ENCODE data around the gene PKD1L1.

Gene PKD1L1

DNA sequence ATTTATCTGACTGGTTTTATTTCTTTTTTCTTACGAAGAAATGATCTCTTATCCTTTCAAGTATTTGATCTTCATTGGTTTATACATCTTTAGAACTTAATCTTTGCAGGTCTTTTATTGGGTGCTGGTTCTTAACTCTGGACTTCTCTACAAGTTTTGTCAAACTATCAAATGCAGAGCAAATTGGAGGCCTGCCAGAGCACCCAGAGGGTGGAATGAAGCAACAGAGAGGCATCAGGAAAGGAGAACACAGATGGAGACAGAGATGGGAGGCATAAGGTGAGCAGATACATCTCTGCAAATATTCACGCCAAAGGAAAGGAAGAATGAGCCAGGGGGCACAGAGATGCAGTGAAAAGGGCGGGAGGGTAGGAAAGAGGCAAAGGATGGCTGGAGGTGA, 130.3 kb downstream of the PKD1L1 start:
- Mint-ChIP-seq H3K36me3 (no peaks in the 10 kb centered on the region), H3K4me3 (no peak overlapping the region), H3K9me3 (ENCODE audit: low read depth) (no peaks in the 10 kb centered on the region), H3K4me1 (ENCODE audit: low read depth) (no peaks in the 10 kb centered on the region), H3K27ac (no peak overlapping the region), H3K27me3 (no peaks in the 10 kb centered on the region)

- Mint-ChIP-seq H3K36me3 (no peaks in the 10 kb centered on the region), H3K27me3 (no peaks in the 10 kb centered on the region), H3K4me1 (ENCODE audit: low read depth) (no peaks in the 10 kb centered on the region), H3K27ac (no peak overlapping the region), H3K4me3 (no peak overlapping the region), H3K9me3 (ENCODE audit: low read depth) (no peaks in the 10 kb centered on the region)
These were observed 131.6 kb downstream of the PKD1L1 start for GRCh38 chr7:47816647-47817046.

- H3K27me3 Mint-ChIP-seq: no peaks in the 10 kb centered on the region
- H3K4me1 Mint-ChIP-seq (ENCODE audit: low read depth): no peaks in the 10 kb centered on the region
- H3K9me3 Mint-ChIP-seq (ENCODE audit: low read depth): no peaks in the 10 kb centered on the region
- H3K27ac Mint-ChIP-seq: no peak overlapping the region
- H3K36me3 Mint-ChIP-seq: no peaks in the 10 kb centered on the region
- H3K4me3 Mint-ChIP-seq: no peak overlapping the region
These were observed 132.4 kb downstream of the PKD1L1 start for GRCh38 chr7:47815867-47816266.

DNA sequence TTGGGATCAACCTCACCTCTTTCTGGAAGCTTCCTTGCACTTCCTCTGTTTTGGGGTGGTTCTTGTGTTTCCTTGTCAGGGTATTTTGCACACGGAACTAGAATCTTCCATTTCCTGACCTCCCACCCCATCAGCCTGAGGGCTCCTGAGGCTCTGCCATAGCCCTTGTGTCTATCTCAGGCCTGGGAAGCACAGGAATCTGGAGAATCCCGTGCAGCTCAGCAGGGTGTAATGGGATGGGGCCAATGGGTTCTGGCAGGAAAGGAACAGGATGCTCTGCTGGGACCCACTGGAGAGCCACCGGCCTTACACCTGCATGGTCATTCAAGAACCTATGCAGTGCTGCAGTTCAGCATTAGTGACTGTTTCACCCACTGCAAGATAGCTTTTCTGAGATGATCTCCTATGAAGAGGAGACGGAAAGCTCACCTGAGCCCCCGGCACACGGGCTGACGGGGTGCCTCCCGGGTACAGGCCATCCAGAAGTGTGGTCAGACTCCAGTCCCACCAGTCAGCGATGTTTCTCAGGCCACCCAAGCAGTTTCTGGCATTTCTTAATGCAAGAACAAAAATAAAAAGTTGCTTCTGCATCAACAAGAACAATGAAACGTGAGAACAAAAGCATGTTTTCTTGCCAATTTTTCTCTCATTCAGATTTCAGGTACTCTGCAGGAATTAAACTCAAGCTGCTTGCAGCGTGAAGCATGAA, 133.2 kb downstream of the PKD1L1 start:
- Mint-ChIP-seq H3K36me3 (no peaks in the 10 kb centered on the region), H3K9me3 (ENCODE audit: low read depth) (no peaks in the 10 kb centered on the region), H3K4me1 (ENCODE audit: low read depth) (no peaks in the 10 kb centered on the region), H3K27ac (no peak overlapping the region), H3K4me3 (no peak overlapping the region), H3K27me3 (no peaks in the 10 kb centered on the region)

- Mint-ChIP-seq H3K9me3 (ENCODE audit: low read depth) (no peaks in the 10 kb centered on the region), H3K4me1 (ENCODE audit: low read depth) (no peaks in the 10 kb centered on the region), H3K36me3 (no peaks in the 10 kb centered on the region), H3K27ac (no peak overlapping the region), H3K4me3 (no peak overlapping the region), H3K27me3 (no peaks in the 10 kb centered on the region)
These were observed 134.5 kb downstream of the PKD1L1 start for GRCh38 chr7:47813620-47814260.

DNA sequence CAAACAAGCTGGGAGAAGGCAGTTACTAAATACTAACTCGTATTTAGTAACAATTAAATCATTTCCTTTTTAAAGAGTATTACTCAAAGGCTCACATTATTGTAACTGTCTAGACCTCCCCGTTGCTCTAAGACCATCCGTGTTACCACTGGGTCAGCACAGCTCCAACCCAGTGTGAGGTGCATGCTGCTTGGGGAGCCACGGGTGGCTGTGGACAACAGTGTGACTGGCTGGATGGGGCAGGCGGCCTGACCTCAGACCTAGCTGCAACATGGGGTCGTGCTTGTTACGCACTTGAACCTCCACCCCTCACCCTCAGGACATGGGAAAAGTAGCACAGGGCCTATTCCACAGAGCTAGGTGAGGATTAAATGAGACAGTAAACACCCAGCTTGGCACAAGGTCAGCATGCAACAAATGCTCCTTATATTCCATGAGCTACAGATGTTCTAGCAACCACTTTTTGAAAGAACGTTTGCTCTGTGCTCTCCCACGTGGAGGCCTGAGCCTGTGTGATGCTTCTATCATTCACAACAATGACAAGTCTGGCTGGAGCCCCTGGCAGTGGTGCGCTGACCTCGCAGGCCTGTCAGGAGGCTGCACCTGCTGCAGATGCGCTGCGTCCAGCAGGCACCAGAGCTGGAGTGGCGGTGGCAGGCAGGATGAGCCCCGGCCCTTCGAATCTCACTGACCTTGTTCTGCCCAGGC, 135.7 kb downstream of the PKD1L1 start:
- Mint-ChIP-seq H3K9me3 (ENCODE audit: low read depth) (no peaks in the 10 kb centered on the region), H3K27ac (no peak overlapping the region), H3K4me1 (ENCODE audit: low read depth) (no peaks in the 10 kb centered on the region), H3K4me3 (no peak overlapping the region), H3K27me3 (no peaks in the 10 kb centered on the region), H3K36me3 (no peaks in the 10 kb centered on the region)

- no peaks in the 10 kb centered on the region for H3K36me3 Mint-ChIP-seq
- H3K9me3 Mint-ChIP-seq (ENCODE audit: low read depth): no peaks in the 10 kb centered on the region
- no peak overlapping the region for H3K27ac Mint-ChIP-seq
- no peaks in the 10 kb centered on the region for H3K4me1 Mint-ChIP-seq (ENCODE audit: low read depth)
- no peaks in the 10 kb centered on the region for H3K27me3 Mint-ChIP-seq
- no peak overlapping the region for H3K4me3 Mint-ChIP-seq
These were observed 136.5 kb downstream of the PKD1L1 start for GRCh38 chr7:47811632-47812380.

- no peak overlapping the region for H3K27ac Mint-ChIP-seq
- H3K9me3 Mint-ChIP-seq (ENCODE audit: low read depth): no peaks in the 10 kb centered on the region
- no peaks in the 10 kb centered on the region for H3K4me1 Mint-ChIP-seq (ENCODE audit: low read depth)
- H3K36me3 Mint-ChIP-seq: no peaks in the 10 kb centered on the region
- H3K4me3 Mint-ChIP-seq: no peak overlapping the region
- no peaks in the 10 kb centered on the region for H3K27me3 Mint-ChIP-seq
These were observed 138.9 kb downstream of the PKD1L1 start for GRCh38 chr7:47809387-47809786.

DNA sequence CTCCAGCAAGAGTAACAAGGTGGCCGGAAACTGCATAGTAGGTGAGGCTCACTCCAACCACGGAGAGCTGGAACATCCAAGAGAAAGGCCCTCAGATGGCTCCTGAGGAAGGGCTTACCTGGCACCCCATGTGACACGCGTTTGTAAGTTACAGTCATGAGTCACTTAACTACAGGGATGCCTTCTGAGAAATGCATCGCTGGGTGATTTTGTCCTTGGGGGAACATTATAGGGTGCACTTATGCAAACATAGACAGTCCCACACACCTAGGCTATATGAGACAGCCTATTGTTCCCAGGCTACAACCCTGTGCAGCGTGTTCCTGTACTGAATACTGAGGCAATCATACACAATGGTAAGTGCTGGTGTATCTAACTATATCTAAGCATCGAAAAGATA, 139.9 kb downstream of the PKD1L1 start:
- Mint-ChIP-seq H3K4me1 (ENCODE audit: low read depth) (no peaks in the 10 kb centered on the region), H3K36me3 (no peaks in the 10 kb centered on the region), H3K9me3 (ENCODE audit: low read depth) (no peaks in the 10 kb centered on the region), H3K27me3 (no peaks in the 10 kb centered on the region), H3K27ac (no peak overlapping the region), H3K4me3 (no peak overlapping the region)

DNA sequence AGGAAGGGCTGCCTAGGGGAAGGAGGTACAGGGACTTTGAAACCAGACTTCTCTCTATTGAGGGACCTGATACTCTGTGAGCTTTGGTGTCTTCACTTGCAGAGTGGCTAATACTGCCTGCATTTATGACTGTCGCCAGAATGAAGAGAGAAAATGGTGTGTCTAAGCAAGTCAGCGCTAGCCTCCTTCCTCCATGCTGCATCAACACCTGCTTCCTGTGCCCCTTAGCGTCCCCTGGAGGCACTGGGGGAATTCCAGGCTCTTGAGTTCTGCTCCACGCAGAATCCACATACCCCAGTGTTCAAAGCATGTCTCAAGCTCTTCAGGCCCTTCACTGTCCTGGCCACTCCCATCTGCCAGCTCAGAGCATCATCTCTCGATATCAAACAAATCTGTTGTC, 140.5 kb downstream of the PKD1L1 start:
- no peaks in the 10 kb centered on the region for H3K36me3 Mint-ChIP-seq
- H3K4me1 Mint-ChIP-seq (ENCODE audit: low read depth): no peaks in the 10 kb centered on the region
- H3K9me3 Mint-ChIP-seq (ENCODE audit: low read depth): no peaks in the 10 kb centered on the region
- H3K4me3 Mint-ChIP-seq: no peak overlapping the region
- no peaks in the 10 kb centered on the region for H3K27me3 Mint-ChIP-seq
- H3K27ac Mint-ChIP-seq: no peak overlapping the region

- Mint-ChIP-seq H3K27ac (no peak overlapping the region), H3K4me3 (no peak overlapping the region), H3K36me3 (no peaks in the 10 kb centered on the region), H3K4me1 (ENCODE audit: low read depth) (no peaks in the 10 kb centered on the region), H3K9me3 (ENCODE audit: low read depth) (no peaks in the 10 kb centered on the region), H3K27me3 (no peaks in the 10 kb centered on the region)
These were observed 141.1 kb downstream of the PKD1L1 start for GRCh38 chr7:47807126-47807525.

DNA sequence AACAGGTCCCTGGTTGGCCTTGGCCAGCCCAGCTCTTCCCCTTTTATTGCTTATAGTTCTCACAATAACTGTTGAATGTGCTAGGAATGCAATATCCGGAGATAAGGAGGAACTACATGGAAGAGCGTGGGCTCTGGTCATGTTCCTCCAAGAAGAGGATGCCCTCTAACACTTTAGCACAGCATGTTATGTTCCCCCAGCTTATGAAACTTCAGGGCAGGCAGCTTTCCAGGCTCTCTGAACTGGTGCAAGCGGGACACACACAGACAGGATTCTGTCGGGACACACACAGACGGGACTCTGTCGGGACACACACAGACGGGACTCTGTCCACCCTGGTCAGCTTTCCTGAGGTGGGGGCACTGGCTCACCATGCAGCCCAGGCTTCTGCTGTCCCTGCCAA, 141.6 kb downstream of the PKD1L1 start:
- Mint-ChIP-seq H3K27me3 (no peaks in the 10 kb centered on the region), H3K27ac (no peak overlapping the region), H3K4me1 (ENCODE audit: low read depth) (no peaks in the 10 kb centered on the region), H3K36me3 (no peaks in the 10 kb centered on the region), H3K4me3 (no peak overlapping the region), H3K9me3 (ENCODE audit: low read depth) (no peaks in the 10 kb centered on the region)

GRCh38 chr7:47804767-47805545, 143.3 kb downstream of the PKD1L1 start:
- H3K27ac Mint-ChIP-seq: no peak overlapping the region
- no peak overlapping the region for H3K4me3 Mint-ChIP-seq
- H3K9me3 Mint-ChIP-seq (ENCODE audit: low read depth): no peaks in the 10 kb centered on the region
- no peaks in the 10 kb centered on the region for H3K36me3 Mint-ChIP-seq
- no peaks in the 10 kb centered on the region for H3K4me1 Mint-ChIP-seq (ENCODE audit: low read depth)
- H3K27me3 Mint-ChIP-seq: no peaks in the 10 kb centered on the region

- H3K9me3 Mint-ChIP-seq (ENCODE audit: low read depth): no peaks in the 10 kb centered on the region
- H3K27me3 Mint-ChIP-seq: no peaks in the 10 kb centered on the region
- H3K36me3 Mint-ChIP-seq: no peaks in the 10 kb centered on the region
- no peak overlapping the region for H3K4me3 Mint-ChIP-seq
- H3K27ac Mint-ChIP-seq: no peak overlapping the region
- H3K4me1 Mint-ChIP-seq (ENCODE audit: low read depth): no peaks in the 10 kb centered on the region
These were observed 144.4 kb downstream of the PKD1L1 start for GRCh38 chr7:47803846-47804245.

Data from activated naive CD8-positive, alpha-beta T cell (primary cell).